Cortex of kidney (tissue), 1 donor: Measurements from ENCODE around the gene ZNF276.

ENCODE experiments used
- DNase-seq: peaks from one replicate; lab custom pipeline; 2025; lab: John Stamatoyannopoulos, UW

Gene ZNF276

DNA sequence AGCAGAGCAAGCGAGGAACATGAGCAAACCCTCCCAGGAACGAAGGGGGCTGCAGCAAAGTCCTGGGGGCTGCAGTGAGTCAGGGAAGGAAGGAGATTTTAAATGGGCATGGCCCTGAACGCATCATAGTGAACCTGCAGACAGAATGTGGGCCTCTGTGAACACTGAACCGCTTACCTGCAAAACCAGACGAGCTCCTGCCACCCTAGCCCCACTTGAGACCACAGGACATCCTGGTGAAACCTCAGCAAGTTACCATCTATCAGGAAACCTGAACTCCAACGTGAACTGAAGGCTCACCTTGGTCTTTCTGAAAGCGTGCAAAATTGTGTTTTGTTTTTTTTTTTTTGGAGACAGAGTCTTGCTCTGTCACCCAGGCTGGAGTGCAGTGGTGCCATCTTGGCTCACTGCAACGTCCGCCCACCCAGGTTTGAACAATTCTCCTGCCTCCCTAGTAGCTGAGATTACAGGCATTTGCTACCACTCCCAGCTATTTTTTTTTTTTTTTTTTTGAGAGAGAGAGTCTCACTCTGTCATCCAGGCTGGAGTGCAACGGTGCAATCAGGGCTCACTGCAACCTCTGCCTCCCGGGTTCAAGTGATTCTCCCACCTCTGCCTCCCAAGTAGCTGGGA, 64.3 kb downstream of the ZNF276 start:
- no peak for DNase-seq

- no peak for DNase-seq
Observed at GRCh38 chr16:89786474-89787364, 65.4 kb downstream of the ZNF276 start.

GRCh38 chr16:89787365-89787805, 66.0 kb downstream of the ZNF276 start:
- no peak for DNase-seq
